ENCODE measurements around the gene OR2L8.

GRCh38 chr1:247906504-247907047, 42.1 kb upstream of the OR2L8 start:
- TF ChIP-seq CTCF (IDR thresholded peaks at IDR 0.05; ENCODE audit: low read depth, low read length, poor library complexity, severe bottlenecking), result no peak
- TF ChIP-seq EZH2phosphoT487 (IDR thresholded peaks at IDR 0.05; ENCODE audit: borderline replicate concordance, low read length), result no peak
